DND-41 (cell line): ENCODE results near the gene SLC30A3.

Source experiments
- EZH2 ChIP-seq: IDR thresholded peaks from 3 replicates; pipeline ENCODE4 v1.6.1; 2012; ENCODE audit warnings: borderline replicate concordance, low read depth, mild to moderate bottlenecking, moderate library complexity, low read length, inconsistent platforms; ENCODE audit not compliant: severe bottlenecking
- TF ChIP-seq, protein P1 (sequence below): IDR thresholded peaks from 2 replicates; pipeline ENCODE4 v1.5.1; 2012; ENCODE audit warnings: borderline replicate concordance, low read length, moderate library complexity, mild to moderate bottlenecking; ENCODE audit not compliant: poor library complexity, severe bottlenecking; ENCODE audit errors: extremely low read depth

DNA sequence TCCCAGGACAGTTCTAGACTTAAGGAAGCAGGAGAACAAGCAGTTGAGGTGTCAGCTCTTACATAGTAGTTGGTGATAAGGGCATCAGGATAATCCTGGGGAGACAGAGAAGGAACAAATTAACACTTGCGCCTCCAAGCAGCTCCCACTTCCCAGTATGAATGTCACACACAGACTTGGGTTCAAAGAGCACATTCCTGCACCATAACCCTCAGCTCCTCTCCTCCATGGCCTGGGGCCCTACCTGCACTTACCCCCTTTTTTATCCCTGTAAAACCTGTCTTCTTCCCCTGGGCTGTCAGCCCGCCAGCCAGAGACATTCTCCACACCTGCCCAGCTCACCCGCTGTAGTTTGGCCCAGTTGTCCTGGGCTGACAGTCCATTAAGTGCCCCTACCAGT, 49.3 kb upstream of the SLC30A3 start:
- TF ChIP-seq EZH2 = no peak
- TF ChIP-seq, protein P1, sequence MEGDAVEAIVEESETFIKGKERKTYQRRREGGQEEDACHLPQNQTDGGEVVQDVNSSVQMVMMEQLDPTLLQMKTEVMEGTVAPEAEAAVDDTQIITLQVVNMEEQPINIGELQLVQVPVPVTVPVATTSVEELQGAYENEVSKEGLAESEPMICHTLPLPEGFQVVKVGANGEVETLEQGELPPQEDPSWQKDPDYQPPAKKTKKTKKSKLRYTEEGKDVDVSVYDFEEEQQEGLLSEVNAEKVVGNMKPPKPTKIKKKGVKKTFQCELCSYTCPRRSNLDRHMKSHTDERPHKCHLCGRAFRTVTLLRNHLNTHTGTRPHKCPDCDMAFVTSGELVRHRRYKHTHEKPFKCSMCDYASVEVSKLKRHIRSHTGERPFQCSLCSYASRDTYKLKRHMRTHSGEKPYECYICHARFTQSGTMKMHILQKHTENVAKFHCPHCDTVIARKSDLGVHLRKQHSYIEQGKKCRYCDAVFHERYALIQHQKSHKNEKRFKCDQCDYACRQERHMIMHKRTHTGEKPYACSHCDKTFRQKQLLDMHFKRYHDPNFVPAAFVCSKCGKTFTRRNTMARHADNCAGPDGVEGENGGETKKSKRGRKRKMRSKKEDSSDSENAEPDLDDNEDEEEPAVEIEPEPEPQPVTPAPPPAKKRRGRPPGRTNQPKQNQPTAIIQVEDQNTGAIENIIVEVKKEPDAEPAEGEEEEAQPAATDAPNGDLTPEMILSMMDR = no peak
